CD8-positive, alpha-beta memory T cell (primary cell): ENCODE results near the gene NAA60. TPM values are rescaled to one million over a fixed set of nuclear protein-coding genes. Genes with fewer than 3 reads are reported as not detected.
A peak's percentile ranks its signal among the peaks of the same experiment; 100 is the strongest.

Experiments
- CTCF ChIA-PET: fragments of 350-600 bp; sonication (Branson Sonifier 250); formaldehyde crosslinking; loops from one replicate; lab custom pipeline; 2021; ENCODE audit warnings: antibody characterized with exemption; lab: Charles Lee
- POLR2A ChIA-PET: fragments of 350-600 bp; sonication (Branson Sonifier 250); formaldehyde crosslinking; loops from one replicate; lab custom pipeline; 2021; ENCODE audit warnings: antibody characterized with exemption; lab: Charles Lee
- DNase-seq, 5 donors: peaks; one replicate each; pipeline versions ENCODE4 v3.0.0 to v3.0.0-alpha.2; 2020 to 2022; ENCODE audit warnings: mixed read lengths in 1 of 5
- H3K27ac ChIP-seq: one replicate; pipeline ENCODE4 v1.7.0; 2013; ENCODE audit warnings: low read depth, mild to moderate bottlenecking, low read length, moderate library complexity
- H3K27me3 ChIP-seq: 2 replicates; pipeline ENCODE4 v1.7.0; 2013; ENCODE audit warnings: low read length, mild to moderate bottlenecking; ENCODE audit not compliant: insufficient read depth, poor library complexity, severe bottlenecking
- H3K36me3 ChIP-seq: 2 replicates; pipeline ENCODE4 v1.7.0; 2013; ENCODE audit warnings: mild to moderate bottlenecking, low read length, moderate library complexity; ENCODE audit not compliant: insufficient read depth
- H3K4me1 ChIP-seq: 2 replicates; pipeline ENCODE4 v1.7.0; 2013; ENCODE audit warnings: mild to moderate bottlenecking, low read length, moderate library complexity; ENCODE audit not compliant: insufficient read depth
- H3K4me3 ChIP-seq: 2 replicates; pipeline ENCODE4 v1.7.0; 2013; ENCODE audit warnings: mild to moderate bottlenecking, low read length
- H3K9me3 ChIP-seq: 2 replicates; pipeline ENCODE4 v1.7.0; 2013; ENCODE audit warnings: mild to moderate bottlenecking, low read length
- H3K27ac Mint-ChIP-seq, 8 donors: one replicate each; pipeline ENCODE4 v1.8.0; 2020 to 2021; ENCODE audit warnings: mixed read lengths in 8 of 8, mild to moderate bottlenecking in 6 of 8, inconsistent platforms in 3 of 8, moderate library complexity in 3 of 8
- H3K27me3 Mint-ChIP-seq, 2 donors: one replicate each; pipeline ENCODE4 v1.8.0; 2020 to 2021; ENCODE audit warnings: mixed read lengths in 2 of 2, mild to moderate bottlenecking in 1 of 2, moderate library complexity in 1 of 2
- H3K36me3 Mint-ChIP-seq, 3 donors: one replicate each; pipeline ENCODE4 v1.8.0; 2020 to 2021; ENCODE audit warnings: mixed read lengths in 3 of 3, inconsistent platforms in 1 of 3, mild to moderate bottlenecking in 1 of 3
- H3K4me1 Mint-ChIP-seq, 3 donors: one replicate each; pipeline ENCODE4 v1.8.0; 2020 to 2021; ENCODE audit warnings: mixed read lengths in 3 of 3, inconsistent platforms in 1 of 3, mild to moderate bottlenecking in 1 of 3
- H3K4me3 Mint-ChIP-seq, 7 donors: one replicate each; pipeline ENCODE4 v1.8.0; 2020 to 2021; ENCODE audit warnings: mixed read lengths in 7 of 7, mild to moderate bottlenecking in 6 of 7, moderate library complexity in 4 of 7, inconsistent platforms in 2 of 7
- H3K9me3 Mint-ChIP-seq, 5 donors: one replicate each; pipeline ENCODE4 v1.8.0; 2020 to 2022; ENCODE audit warnings: mixed read lengths in 5 of 5, mild to moderate bottlenecking in 3 of 5, moderate library complexity in 2 of 5, inconsistent platforms in 1 of 5
- polyA plus RNA-seq: library from polyadenylated mRNA; unstranded; fragments of 300-500 nt; fragmentation: Illumina TruSeq; gene quantifications from one replicate; pipeline ENCODE4 v1.2.3, GENCODE V29; 2021
- total RNA-seq, 2 experiments: library from RNA; stranded (reverse); gene quantifications; one replicate each; pipeline ENCODE4 v1.2.3, GENCODE V29; 2021

NAA60 gene
- total and polyA plus RNA-seq, 3 experiments from 2014 or later: 33.1 to 65.5 (median 33.9) TPM

GRCh38 chr16:3478242-3478925 is 34.9 kb downstream of the NAA60 start:
- H3K4me3 Mint-ChIP-seq: no peak overlapping the region
- peaks cover 0 to 1% (median 0%) of the 10 kb centered on the region in 5 donors for H3K9me3 Mint-ChIP-seq
- H3K27me3 Mint-ChIP-seq: no peaks in the 10 kb centered on the region
- no peak for DNase-seq
- Histone ChIP-seq H3K27me3 (no peaks in the 10 kb centered on the region), H3K9me3 (no peaks in the 10 kb centered on the region), H3K4me3 (no peak overlapping the region), H3K4me1 (no peaks in the 10 kb centered on the region), H3K27ac (no peak overlapping the region), H3K36me3 (peaks cover 19% of the 10 kb centered on the region)
- peaks cover 16 to 22% (median 17%) of the 10 kb centered on the region in 3 donors for H3K4me1 Mint-ChIP-seq
- ChIA-PET CTCF (no interaction called here), POLR2A (no interaction called here)
- H3K27ac Mint-ChIP-seq: peak overlapping the region in 3 of 8 donors; percentile 23 to 48 (median 38)
- peaks cover 11 to 65% (median 12%) of the 10 kb centered on the region in 3 donors for H3K36me3 Mint-ChIP-seq

GRCh38 chr16:3479654-3480216 is 36.3 kb downstream of the NAA60 start:
- Histone ChIP-seq H3K27me3 (no peaks in the 10 kb centered on the region), H3K36me3 (peaks cover 25% of the 10 kb centered on the region), H3K9me3 (no peaks in the 10 kb centered on the region), H3K27ac (no peak overlapping the region), H3K4me1 (no peaks in the 10 kb centered on the region), H3K4me3 (no peak overlapping the region)
- Mint-ChIP-seq H3K4me1 (peaks cover 12 to 18% (median 17%) of the 10 kb centered on the region in 3 donors), H3K27ac (peak overlapping the region in 6 of 8 donors; percentile 39 to 87 (median 64)), H3K9me3 (peaks cover 0 to 1% (median 0%) of the 10 kb centered on the region in 5 donors), H3K27me3 (no peaks in the 10 kb centered on the region), H3K36me3 (peaks cover 12 to 77% (median 12%) of the 10 kb centered on the region in 3 donors), H3K4me3 (peak overlapping the region in 1 of 7 donors; percentile 34)
- ChIA-PET CTCF (interaction anchor here (0.6 to 1.0 kb wide), 2 partner anchors 12 to 56 kb away, joined by 3 to 4 read pairs; no protein-coding TSS in a partner anchor), POLR2A (interaction anchor here (0.6 kb wide), 1 partner anchor 173 kb away, joined by 4 read pairs; no protein-coding TSS in a partner anchor)
- DNase-seq: no peak

GRCh38 chr16:3480901-3481695 is 37.6 kb downstream of the NAA60 start:
- CTCF ChIA-PET: interaction anchor here (0.7 kb wide), 1 partner anchor 10 kb away, joined by 3 read pairs; no protein-coding TSS in a partner anchor
- peaks cover 31% of the 10 kb centered on the region for H3K36me3 ChIP-seq
- H3K4me1 Mint-ChIP-seq: peaks cover 7 to 12% (median 11%) of the 10 kb centered on the region in 3 donors

GRCh38 chr16:3481696-3482658 is 38.5 kb downstream of the NAA60 start:
- H3K27me3 Mint-ChIP-seq: no peaks in the 10 kb centered on the region
- CTCF ChIA-PET: no interaction called here

More at GRCh38 chr16:3480901-3481695, 37.6 kb downstream of the NAA60 start:
- Histone ChIP-seq H3K27me3 (no peaks in the 10 kb centered on the region), H3K27ac (no peak overlapping the region), H3K4me3 (no peak overlapping the region), H3K9me3 (no peaks in the 10 kb centered on the region), H3K4me1 (no peaks in the 10 kb centered on the region)
- no peak for DNase-seq
- no peak overlapping the region for H3K4me3 Mint-ChIP-seq
- H3K36me3 Mint-ChIP-seq: peaks cover 12 to 82% (median 12%) of the 10 kb centered on the region in 3 donors
- H3K27me3 Mint-ChIP-seq: no peaks in the 10 kb centered on the region
- no peak overlapping the region for H3K27ac Mint-ChIP-seq
- H3K9me3 Mint-ChIP-seq: no peaks in the 10 kb centered on the region
- POLR2A ChIA-PET: no interaction called here

GRCh38 chr16:3482659-3483241 is 39.3 kb downstream of the NAA60 start:
- H3K4me1 Mint-ChIP-seq: peaks cover 7 to 12% (median 11%) of the 10 kb centered on the region in 3 donors
- no peaks in the 10 kb centered on the region for H3K27me3 ChIP-seq
- H3K4me3 ChIP-seq: no peak overlapping the region
- H3K27ac ChIP-seq: no peak overlapping the region
- no peak overlapping the region for H3K4me3 Mint-ChIP-seq
- no peaks in the 10 kb centered on the region for H3K4me1 ChIP-seq
- H3K27me3 Mint-ChIP-seq: no peaks in the 10 kb centered on the region
- ChIA-PET POLR2A (no interaction called here), CTCF (no interaction called here)
- no peaks in the 10 kb centered on the region for H3K9me3 Mint-ChIP-seq
- peaks cover 31% of the 10 kb centered on the region for H3K36me3 ChIP-seq
- DNase-seq: peak in 1 of 5 donors; percentile 5
- H3K27ac Mint-ChIP-seq: peak overlapping the region in 2 of 8 donors; percentile 3 to 24
- no peaks in the 10 kb centered on the region for H3K9me3 ChIP-seq
- H3K36me3 Mint-ChIP-seq: peaks cover 12 to 85% (median 12%) of the 10 kb centered on the region in 3 donors

More at GRCh38 chr16:3481696-3482658, 38.5 kb downstream of the NAA60 start:
- H3K9me3 Mint-ChIP-seq: no peaks in the 10 kb centered on the region
- no peak overlapping the region for H3K4me3 Mint-ChIP-seq
- Histone ChIP-seq H3K36me3 (peaks cover 31% of the 10 kb centered on the region), H3K4me1 (no peaks in the 10 kb centered on the region), H3K9me3 (no peaks in the 10 kb centered on the region), H3K4me3 (no peak overlapping the region), H3K27me3 (no peaks in the 10 kb centered on the region), H3K27ac (no peak overlapping the region)
- H3K36me3 Mint-ChIP-seq: peaks cover 12 to 84% (median 12%) of the 10 kb centered on the region in 3 donors
- H3K4me1 Mint-ChIP-seq: peaks cover 7 to 12% (median 11%) of the 10 kb centered on the region in 3 donors
- POLR2A ChIA-PET: no interaction called here
- no peak for DNase-seq
- H3K27ac Mint-ChIP-seq: no peak overlapping the region

GRCh38 chr16:3484318-3485096 is 41.0 kb downstream of the NAA60 start:
- CTCF ChIA-PET: no interaction called here

More at GRCh38 chr16:3484318-3485096, 41.0 kb downstream of the NAA60 start:
- Mint-ChIP-seq H3K36me3 (peaks cover 12 to 73% (median 12%) of the 10 kb centered on the region in 3 donors), H3K4me1 (peaks cover 3 to 10% (median 5%) of the 10 kb centered on the region in 3 donors), H3K27ac (no peak overlapping the region), H3K9me3 (no peaks in the 10 kb centered on the region), H3K27me3 (no peaks in the 10 kb centered on the region), H3K4me3 (no peak overlapping the region)
- Histone ChIP-seq H3K4me3 (no peak overlapping the region), H3K36me3 (peaks cover 27% of the 10 kb centered on the region), H3K27me3 (no peaks in the 10 kb centered on the region), H3K4me1 (no peaks in the 10 kb centered on the region), H3K9me3 (no peaks in the 10 kb centered on the region), H3K27ac (no peak overlapping the region)
- POLR2A ChIA-PET: interaction anchor here (1.2 kb wide), 1 partner anchor 21 kb away, joined by 3 read pairs; no protein-coding TSS in a partner anchor
- peak in 1 of 5 donors; percentile 28 for DNase-seq
